SK-N-SH treated with all-trans-retinoic acid at 6 μM for 48 hours (cell line): ENCODE measurements around the gene RNASEH2C.

Experiments used
- ARNTL ChIP-seq: fragments of 450-650 bp; formaldehyde crosslinking; IDR thresholded peaks from 2 replicates; pipeline ENCODE4 v1.5.0; 2020; ENCODE audit warnings: low read depth, mild to moderate bottlenecking, moderate library complexity, borderline replicate concordance
- CSDC2 ChIP-seq: fragments of 250-450 bp; sonication (Bioruptor Pico); IDR thresholded peaks from 2 replicates; pipeline ENCODE4 v1.5.0; 2020; ENCODE audit warnings: mild to moderate bottlenecking, moderate library complexity
- ESRRG ChIP-seq: fragments of 250-450 bp; sonication (Bioruptor Pico); IDR thresholded peaks from 2 replicates; pipeline ENCODE4 v1.6.1; 2021; ENCODE audit warnings: mild to moderate bottlenecking
- GLIS3 ChIP-seq: fragments of 250-450 bp; sonication (Bioruptor Pico); IDR thresholded peaks from 2 replicates; pipeline ENCODE4 v1.5.0; 2020; ENCODE audit warnings: mild to moderate bottlenecking, moderate library complexity
- ISL1 ChIP-seq: fragments of 250-450 bp; sonication (Bioruptor Pico); IDR thresholded peaks from 2 replicates; pipeline ENCODE4 v2.1.2; 2022; ENCODE audit warnings: mild to moderate bottlenecking, moderate library complexity
- PATZ1 ChIP-seq: fragments of 250-450 bp; sonication (Bioruptor Pico); IDR thresholded peaks from 2 replicates; pipeline ENCODE4 v1.8.0; 2020; ENCODE audit warnings: mild to moderate bottlenecking, moderate library complexity, borderline replicate concordance
- POU6F1 ChIP-seq: fragments of 250-450 bp; sonication (Bioruptor Pico); IDR thresholded peaks from 2 replicates; pipeline ENCODE4 v1.8.0; 2021; ENCODE audit warnings: low read depth, mild to moderate bottlenecking, moderate library complexity, borderline replicate concordance
- PPARA ChIP-seq: fragments of 250-450 bp; sonication (Bioruptor Pico); IDR thresholded peaks from 2 replicates; pipeline ENCODE4 v1.5.0; 2020; ENCODE audit warnings: mild to moderate bottlenecking, borderline replicate concordance
- ZFP30 ChIP-seq: fragments of 450-650 bp; formaldehyde crosslinking; IDR thresholded peaks from 2 replicates; pipeline ENCODE4 v1.5.0; 2022; ENCODE audit warnings: mild to moderate bottlenecking, moderate library complexity
- ZNF8 ChIP-seq: fragments of 450-650 bp; formaldehyde crosslinking; IDR thresholded peaks from 2 replicates; pipeline ENCODE4 v1.5.0; 2020; ENCODE audit warnings: mild to moderate bottlenecking, moderate library complexity
- TF ChIP-seq, protein P1 (sequence below): fragments of 250-450 bp; sonication (Bioruptor Pico); IDR thresholded peaks from 2 replicates; pipeline ENCODE4 v1.5.0; 2020; ENCODE audit warnings: mild to moderate bottlenecking, moderate library complexity
- TF ChIP-seq, protein P2 (sequence below): fragments of 250-450 bp; sonication (Bioruptor Pico); IDR thresholded peaks from 2 replicates; pipeline ENCODE4 v1.5.1; 2020; ENCODE audit warnings: low read depth, mild to moderate bottlenecking, moderate library complexity

DNA sequence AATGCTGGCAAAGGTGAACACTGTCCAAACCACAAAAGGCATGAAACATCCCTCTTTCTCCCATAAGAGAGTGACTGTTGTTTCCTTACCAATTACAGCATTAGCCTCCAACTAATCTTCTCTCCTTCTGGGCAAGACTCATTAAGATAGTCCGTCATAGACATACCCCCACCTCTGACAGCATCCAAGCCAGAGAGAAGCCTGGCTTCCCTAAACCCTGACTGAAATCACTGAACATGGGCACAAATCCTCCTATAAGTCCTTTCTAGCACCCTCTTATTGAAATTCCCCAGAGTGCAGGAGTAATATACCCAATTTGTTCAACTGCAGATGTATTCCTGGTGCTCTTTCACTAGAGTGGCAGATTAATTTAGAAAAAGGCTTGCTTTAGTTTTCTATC, 1.7 kb upstream of the RNASEH2C start:
- TF ChIP-seq CSDC2 (CRISPR knock-in tag) = no peak
- no peak for TF ChIP-seq PATZ1 (CRISPR knock-in tag)
- no peak for TF ChIP-seq POU6F1 (CRISPR knock-in tag)
- TF ChIP-seq ZNF8 (CRISPR knock-in tag) = no peak
- no peak for TF ChIP-seq PPARA (CRISPR knock-in tag)
- TF ChIP-seq, protein P1, sequence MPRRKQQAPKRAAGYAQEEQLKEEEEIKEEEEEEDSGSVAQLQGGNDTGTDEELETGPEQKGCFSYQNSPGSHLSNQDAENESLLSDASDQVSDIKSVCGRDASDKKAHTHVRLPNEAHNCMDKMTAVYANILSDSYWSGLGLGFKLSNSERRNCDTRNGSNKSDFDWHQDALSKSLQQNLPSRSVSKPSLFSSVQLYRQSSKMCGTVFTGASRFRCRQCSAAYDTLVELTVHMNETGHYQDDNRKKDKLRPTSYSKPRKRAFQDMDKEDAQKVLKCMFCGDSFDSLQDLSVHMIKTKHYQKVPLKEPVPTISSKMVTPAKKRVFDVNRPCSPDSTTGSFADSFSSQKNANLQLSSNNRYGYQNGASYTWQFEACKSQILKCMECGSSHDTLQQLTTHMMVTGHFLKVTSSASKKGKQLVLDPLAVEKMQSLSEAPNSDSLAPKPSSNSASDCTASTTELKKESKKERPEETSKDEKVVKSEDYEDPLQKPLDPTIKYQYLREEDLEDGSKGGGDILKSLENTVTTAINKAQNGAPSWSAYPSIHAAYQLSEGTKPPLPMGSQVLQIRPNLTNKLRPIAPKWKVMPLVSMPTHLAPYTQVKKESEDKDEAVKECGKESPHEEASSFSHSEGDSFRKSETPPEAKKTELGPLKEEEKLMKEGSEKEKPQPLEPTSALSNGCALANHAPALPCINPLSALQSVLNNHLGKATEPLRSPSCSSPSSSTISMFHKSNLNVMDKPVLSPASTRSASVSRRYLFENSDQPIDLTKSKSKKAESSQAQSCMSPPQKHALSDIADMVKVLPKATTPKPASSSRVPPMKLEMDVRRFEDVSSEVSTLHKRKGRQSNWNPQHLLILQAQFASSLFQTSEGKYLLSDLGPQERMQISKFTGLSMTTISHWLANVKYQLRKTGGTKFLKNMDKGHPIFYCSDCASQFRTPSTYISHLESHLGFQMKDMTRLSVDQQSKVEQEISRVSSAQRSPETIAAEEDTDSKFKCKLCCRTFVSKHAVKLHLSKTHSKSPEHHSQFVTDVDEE = no peak
- TF ChIP-seq ARNTL (CRISPR knock-in tag) = no peak
- TF ChIP-seq GLIS3 (CRISPR knock-in tag) = no peak
- no peak for TF ChIP-seq ZFP30
- TF ChIP-seq, protein P2, sequence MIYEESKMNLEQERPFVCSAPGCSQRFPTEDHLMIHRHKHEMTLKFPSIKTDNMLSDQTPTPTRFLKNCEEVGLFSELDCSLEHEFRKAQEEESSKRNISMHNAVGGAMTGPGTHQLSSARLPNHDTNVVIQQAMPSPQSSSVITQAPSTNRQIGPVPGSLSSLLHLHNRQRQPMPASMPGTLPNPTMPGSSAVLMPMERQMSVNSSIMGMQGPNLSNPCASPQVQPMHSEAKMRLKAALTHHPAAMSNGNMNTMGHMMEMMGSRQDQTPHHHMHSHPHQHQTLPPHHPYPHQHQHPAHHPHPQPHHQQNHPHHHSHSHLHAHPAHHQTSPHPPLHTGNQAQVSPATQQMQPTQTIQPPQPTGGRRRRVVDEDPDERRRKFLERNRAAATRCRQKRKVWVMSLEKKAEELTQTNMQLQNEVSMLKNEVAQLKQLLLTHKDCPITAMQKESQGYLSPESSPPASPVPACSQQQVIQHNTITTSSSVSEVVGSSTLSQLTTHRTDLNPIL (CRISPR knock-in tag) = no peak
- no peak for TF ChIP-seq ISL1 (CRISPR knock-in tag)
- no peak for TF ChIP-seq ESRRG (CRISPR knock-in tag)
